IMR-90 (cell line): Measurements from ENCODE around the gene ADAMTS12. TPM values are rescaled to one million over a fixed set of nuclear protein-coding genes. Genes with fewer than 3 reads are reported as not detected.

Experiments used
- ATAC-seq: fragments of 200-7000 bp; cut with Tn5 transposase; 2 replicates; pipeline ENCODE4 v1.9.1; 2020; ENCODE audit warnings: low read depth, mild to moderate bottlenecking, moderate library complexity
- BruUV-seq: library from RNA; stranded (reverse); fragments of 400-500 nt; replicated peaks from 2 replicates; lab custom pipeline; 2021; lab: Mats Ljungman, UMichigan
- CTCF ChIA-PET: fragments of 300-600 bp; formaldehyde crosslinking; extraction: SDS; loops from one replicate; lab custom pipeline; 2021; ENCODE audit warnings: antibody characterized with exemption; lab: Yijun Ruan, JAX
- POLR2A ChIA-PET: fragments of 300-600 bp; sonication (Branson Sonifier 250); formaldehyde crosslinking; loops from one replicate; lab custom pipeline; 2022; ENCODE audit warnings: antibody characterized with exemption; ENCODE audit not compliant: unreplicated experiment; lab: Charles Lee
- DNase-seq: peaks from one replicate; pipeline ENCODE4 v3.0.0; 2013
- H2AFZ ChIP-seq: replicated peaks from 2 replicates; pipeline ENCODE3; 2013; ENCODE audit warnings: low read length, mild to moderate bottlenecking; ENCODE audit not compliant: poor library complexity
- H2AK5ac ChIP-seq: 2 replicates; pipeline ENCODE4 v1.6.1; 2013; ENCODE audit warnings: low read depth, low read length, inconsistent platforms
- H2AK9ac ChIP-seq: replicated peaks from 2 replicates; pipeline ENCODE3; 2013; ENCODE audit warnings: mild to moderate bottlenecking, low read depth, low read length, moderate library complexity; ENCODE audit not compliant: poor library complexity
- H2BK120ac ChIP-seq: 2 replicates; pipeline ENCODE4 v1.6.1; 2013; ENCODE audit warnings: low read depth, low read length, inconsistent platforms
- H2BK15ac ChIP-seq: 3 replicates; pipeline ENCODE4 v1.6.1; 2013; ENCODE audit warnings: low read depth, low read length, inconsistent platforms
- H2BK20ac ChIP-seq: 2 replicates; pipeline ENCODE4 v1.6.1; 2013; ENCODE audit warnings: low read depth, mild to moderate bottlenecking, inconsistent platforms, low read length, moderate library complexity
- H2BK5ac ChIP-seq: 2 replicates; pipeline ENCODE4 v1.6.1; 2013; ENCODE audit warnings: mild to moderate bottlenecking, low read depth, low read length, inconsistent platforms; ENCODE audit not compliant: poor library complexity, severe bottlenecking
- H3K14ac ChIP-seq: replicated peaks from 2 replicates; pipeline ENCODE4 v1.6.1; 2013; ENCODE audit warnings: low read depth, low read length, inconsistent platforms
- H3K18ac ChIP-seq: 2 replicates; pipeline ENCODE4 v1.6.1; 2013; ENCODE audit warnings: low read depth, low read length, control low read depth
- H3K23ac ChIP-seq: 2 replicates; pipeline ENCODE4 v1.6.1; 2013; ENCODE audit warnings: low read depth, low read length, inconsistent platforms
- H3K27ac ChIP-seq: 2 replicates; pipeline ENCODE4 v1.5.1; 2013; ENCODE audit warnings: mild to moderate bottlenecking, control low read depth, low read length; ENCODE audit not compliant: insufficient read depth
- H3K27me3 ChIP-seq: 2 replicates; pipeline ENCODE4 v1.6.1; 2013; ENCODE audit warnings: low read length; ENCODE audit not compliant: control insufficient read depth, insufficient read depth
- H3K36me3 ChIP-seq: 2 replicates; pipeline ENCODE4 v1.6.1; 2013; ENCODE audit warnings: low read length, mixed read lengths; ENCODE audit not compliant: control insufficient read depth, insufficient read depth
- H3K4ac ChIP-seq: 2 replicates; pipeline ENCODE4 v1.6.1; 2013; ENCODE audit warnings: low read depth, low read length, inconsistent platforms
- H3K4me1 ChIP-seq: 2 replicates; pipeline ENCODE4 v1.6.1; 2013; ENCODE audit warnings: low read length, mixed read lengths; ENCODE audit not compliant: control insufficient read depth, insufficient read depth
- H3K4me2 ChIP-seq: 2 replicates; pipeline ENCODE4 v1.6.1; 2013; ENCODE audit warnings: low read depth, mild to moderate bottlenecking, control low read depth, low read length, moderate library complexity
- H3K4me3 ChIP-seq: 2 replicates; pipeline ENCODE4 v1.5.1; 2013; ENCODE audit warnings: low read depth, mild to moderate bottlenecking, control low read depth, low read length, moderate library complexity; ENCODE audit not compliant: insufficient read depth
- H3K56ac ChIP-seq: 2 replicates; pipeline ENCODE4 v1.6.1; 2013; ENCODE audit warnings: low read length, inconsistent platforms; ENCODE audit not compliant: insufficient read depth; ENCODE audit errors: extremely low read depth
- H3K79me1 ChIP-seq, 2 experiments: 2 replicates each; pipeline ENCODE4 v1.6.1; 2013; ENCODE audit warnings: low read length in 2 of 2, inconsistent platforms in 1 of 2, low read depth in 1 of 2
- H3K9ac ChIP-seq: 2 replicates; pipeline ENCODE4 v1.6.1; 2013; ENCODE audit warnings: low read depth, low read length, control low read depth
- H3K9me1 ChIP-seq: 2 replicates; pipeline ENCODE4 v1.6.1; 2013; ENCODE audit warnings: low read length, inconsistent platforms; ENCODE audit not compliant: insufficient read depth
- H3K9me3 ChIP-seq: 2 replicates; pipeline ENCODE4 v1.6.1; 2013; ENCODE audit warnings: low read length; ENCODE audit not compliant: control insufficient read depth, insufficient read depth
- H4K20me1 ChIP-seq: 2 replicates; pipeline ENCODE4 v1.6.1; 2013; ENCODE audit warnings: low read length, inconsistent platforms; ENCODE audit not compliant: insufficient read depth
- H4K5ac ChIP-seq: 2 replicates; pipeline ENCODE4 v1.6.1; 2013; ENCODE audit warnings: mild to moderate bottlenecking, low read depth, low read length, control low read depth
- H4K8ac ChIP-seq, 2 experiments: 2 replicates each; pipeline ENCODE4 v1.6.1; 2013; ENCODE audit warnings: low read depth in 2 of 2, low read length in 2 of 2, control low read depth in 1 of 2, inconsistent platforms in 1 of 2
- H4K91ac ChIP-seq: 2 replicates; pipeline ENCODE4 v1.6.1; 2013; ENCODE audit warnings: low read depth, low read length, inconsistent platforms; ENCODE audit not compliant: insufficient read depth
- BHLHE40 ChIP-seq: fragments of 150-350 bp; IDR thresholded peaks from 2 replicates; pipeline ENCODE4 v1.6.1; 2016; ENCODE audit warnings: mild to moderate bottlenecking, low read depth, low read length
- CEBPB ChIP-seq: IDR thresholded peaks from 2 replicates; pipeline ENCODE4 v1.6.1; 2012; ENCODE audit warnings: low read depth, low read length, improper control_type of control experiment
- CTCF ChIP-seq: conservative IDR thresholded peaks from 2 replicates; pipeline ENCODE4 v1.5.1; 2012; ENCODE audit warnings: mild to moderate bottlenecking, low read depth, low read length, improper control_type of control experiment
- MAFK ChIP-seq: IDR thresholded peaks from 2 replicates; pipeline ENCODE4 v1.6.1; 2012; ENCODE audit warnings: low read depth, low read length, improper control_type of control experiment
- MAZ ChIP-seq: IDR thresholded peaks from 2 replicates; pipeline ENCODE4 v1.6.1; 2012; ENCODE audit warnings: low read depth, mild to moderate bottlenecking, low read length, improper control_type of control experiment, moderate library complexity, borderline replicate concordance
- MXI1 ChIP-seq: IDR thresholded peaks from 2 replicates; pipeline ENCODE4 v1.6.1; 2012; ENCODE audit warnings: low read depth, mild to moderate bottlenecking, low read length, moderate library complexity, borderline replicate concordance
- NFE2L2 ChIP-seq: fragments of 150-350 bp; IDR thresholded peaks from 2 replicates; pipeline ENCODE4 v1.6.1; 2016; ENCODE audit warnings: low read depth, mild to moderate bottlenecking, low read length
- RCOR1 ChIP-seq: IDR thresholded peaks from 2 replicates; pipeline ENCODE4 v1.6.1; 2012; ENCODE audit warnings: mild to moderate bottlenecking, low read length, improper control_type of control experiment; ENCODE audit not compliant: insufficient replicate concordance
- RFX5 ChIP-seq: IDR thresholded peaks from 2 replicates; pipeline ENCODE4 v1.8.0; 2012; ENCODE audit warnings: low read depth, mild to moderate bottlenecking, low read length, moderate library complexity
- USF2 ChIP-seq: fragments of 150-350 bp; IDR thresholded peaks from 2 replicates; pipeline ENCODE4 v1.6.1; 2017; ENCODE audit warnings: mild to moderate bottlenecking, antibody characterized with exemption, low read length, low read depth
- WGBS, 2 experiments: methylation state at CpG; one replicate each; pipeline versions ENCODE4 v1.1.5 to v1.1.7; 2013; ENCODE audit warnings: missing lambda C conversion rate in 2 of 2; ENCODE audit not compliant: insufficient read length in 1 of 2; ENCODE audit errors: extremely low coverage in 2 of 2; 5-methylcytosine and 5-hydroxymethylcytosine counted together
- dilution Hi-C: fragments of 300-500 bp; cut with HindIII; formaldehyde crosslinking; loops from one replicate; pipeline ENCODE4 v1.14.3; 2018; ENCODE audit warnings: low sequenced_read_pairs; ENCODE audit not compliant: unreplicated experiment
- in situ Hi-C: fragments of 300-500 bp; cut with MboI; formaldehyde crosslinking; loops from 3 replicates; pipeline ENCODE4 v1.14.3; 2019; ENCODE audit warnings: low sequenced_read_pairs, inconsistent platforms, mixed read lengths
- intact Hi-C: fragments of 100-400 bp; cut with micrococcal nuclease; formaldehyde crosslinking; loops from 2 replicates; pipeline ENCODE4 v1.10.0; 2022
- polyA plus RNA-seq, 3 experiments: library from polyadenylated mRNA; depleted of rRNA; stranded (reverse); fragments of >200 nt; gene quantifications; 2 replicates each; pipeline ENCODE4 v1.2.3, GENCODE V29; 2012; ENCODE audit warnings: low replicate concordance in 1 of 3
- total RNA-seq: library from RNA; depleted of rRNA; stranded (reverse); fragments of >200 nt; gene quantifications from 2 replicates; pipeline ENCODE4 v1.2.3, GENCODE V29; 2012
- TF ChIP-seq, protein P1 (sequence below): fragments of 150-350 bp; IDR thresholded peaks from 2 replicates; pipeline ENCODE4 v1.6.1; 2016; ENCODE audit warnings: low read depth, mild to moderate bottlenecking, low read length, moderate library complexity, borderline replicate concordance

ADAMTS12 gene
- total and polyA plus RNA-seq, 2 of the 4 experiments (the other 2 are of a cell fraction) = 27.3 to 51.3 TPM

DNA sequence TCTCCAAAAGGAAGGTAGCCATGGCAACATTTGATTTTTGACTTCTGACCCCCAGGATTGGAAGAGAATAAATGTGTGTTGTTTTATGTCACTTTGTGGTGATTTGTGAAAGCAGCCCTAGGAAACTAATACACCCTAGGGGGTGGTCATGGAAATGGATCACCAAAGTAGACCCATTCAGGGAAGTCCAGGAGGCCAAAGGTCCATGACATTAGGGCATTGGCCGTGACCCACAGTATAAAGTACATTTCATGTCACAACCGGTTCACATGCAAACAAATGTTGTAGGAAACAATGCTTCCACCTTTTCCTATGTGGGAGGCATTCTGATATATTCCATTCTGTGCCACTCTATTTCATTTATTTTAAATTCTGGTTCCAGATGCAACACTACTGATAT is 128.4 kb downstream of the ADAMTS12 start:
- dilution Hi-C loops (no loop called here), in situ Hi-C loops (no loop called here), intact Hi-C loops (no loop called here)
- Histone ChIP-seq H2AK5ac (no peak overlapping the region), H3K4ac (no peak overlapping the region), H3K9me1 (peaks cover 10% of the 10 kb centered on the region), H4K8ac (no peak overlapping the region), H3K9ac (no peak overlapping the region), H2BK120ac (no peak overlapping the region), H4K5ac (no peak overlapping the region), H4K20me1 (no peaks in the 10 kb centered on the region), H3K56ac (no peak overlapping the region), H3K14ac (no peak overlapping the region), H3K36me3 (no peaks in the 10 kb centered on the region), H3K27me3 (no peaks in the 10 kb centered on the region), H3K4me2 (no peak overlapping the region), H2BK20ac (no peak overlapping the region), H3K4me1 (peaks cover 8% of the 10 kb centered on the region), H4K91ac (no peak overlapping the region), H3K18ac (no peak overlapping the region), H2AK9ac (no peak overlapping the region), H3K9me3 (no peaks in the 10 kb centered on the region), H2BK15ac (no peak overlapping the region), H2BK5ac (no peak overlapping the region), H3K23ac (no peak overlapping the region), H3K4me3 (no peak overlapping the region), H2AFZ (no peak overlapping the region), H3K27ac (no peak overlapping the region), H3K79me1 (peaks cover 0 to 17% of the 10 kb centered on the region in 2 experiments; a peak in 2 of 4 replicates)
- ChIA-PET POLR2A (no interaction called here), CTCF (no interaction called here)
- no peak for ATAC-seq
- no peak for DNase-seq
- BruUV-seq = no TSS peak
- 100% methylated on average over 1 of the region's 2 CpGs; no CpG with 5 or more reads in 1 of the 2 experiments for WGBS, 2 experiments
- TF ChIP-seq RCOR1 = no peak
- no peak for TF ChIP-seq CTCF
- TF ChIP-seq, protein P1, sequence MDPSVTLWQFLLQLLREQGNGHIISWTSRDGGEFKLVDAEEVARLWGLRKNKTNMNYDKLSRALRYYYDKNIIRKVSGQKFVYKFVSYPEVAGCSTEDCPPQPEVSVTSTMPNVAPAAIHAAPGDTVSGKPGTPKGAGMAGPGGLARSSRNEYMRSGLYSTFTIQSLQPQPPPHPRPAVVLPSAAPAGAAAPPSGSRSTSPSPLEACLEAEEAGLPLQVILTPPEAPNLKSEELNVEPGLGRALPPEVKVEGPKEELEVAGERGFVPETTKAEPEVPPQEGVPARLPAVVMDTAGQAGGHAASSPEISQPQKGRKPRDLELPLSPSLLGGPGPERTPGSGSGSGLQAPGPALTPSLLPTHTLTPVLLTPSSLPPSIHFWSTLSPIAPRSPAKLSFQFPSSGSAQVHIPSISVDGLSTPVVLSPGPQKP = no peak
- TF ChIP-seq CEBPB = no peak
- TF ChIP-seq RFX5 = no peak
- no peak for TF ChIP-seq MXI1
- TF ChIP-seq MAFK = no peak
- TF ChIP-seq NFE2L2 = no peak
- no peak for TF ChIP-seq USF2
- no peak for TF ChIP-seq MAZ
- TF ChIP-seq BHLHE40 = no peak
